Non-pigmented ciliary epithelial cell (primary cell): ENCODE results near the gene DXO.
"Not testable (repeated sequence)": the region's sequence is repeated elsewhere in the genome, so short reads cannot be mapped to it uniquely, and the experiment has no call there.

Experiments used
- DNase-seq: peaks from one replicate; pipeline ENCODE4 v3.0.0-alpha.2; 2010; ENCODE audit warnings: low read depth

DXO gene

GRCh38 chr6:31956796-31957195, 15.1 kb downstream of the DXO start:
- DNase-seq = no peak

GRCh38 chr6:31954511-31954910, 17.4 kb downstream of the DXO start:
- no peak for DNase-seq

DNA sequence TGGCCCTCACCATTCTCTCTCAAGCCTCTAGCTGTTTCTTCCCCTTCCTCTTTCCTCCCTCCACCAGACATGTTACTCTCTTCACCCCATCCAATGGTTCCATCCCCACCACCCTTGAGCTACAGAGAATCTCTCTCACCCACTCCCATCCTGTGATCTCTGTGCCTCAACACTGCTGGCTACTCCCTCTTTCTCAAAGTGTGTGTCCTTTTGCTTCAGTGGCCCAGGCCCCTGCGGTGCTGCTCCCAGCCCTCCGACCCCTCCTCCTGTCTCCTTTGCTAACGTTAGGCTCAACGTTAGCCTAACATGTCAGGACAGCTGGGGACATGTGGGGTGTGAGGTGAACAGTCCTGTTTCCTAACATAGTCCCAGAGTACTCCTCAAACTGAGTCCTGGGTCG, 19.0 kb downstream of the DXO start:
- no peak for DNase-seq

GRCh38 chr6:31952140-31952805, 19.7 kb downstream of the DXO start:
- DNase-seq = no peak

- no peak for DNase-seq
These were observed 21.9 kb downstream of the DXO start for GRCh38 chr6:31949926-31950548.

DNA sequence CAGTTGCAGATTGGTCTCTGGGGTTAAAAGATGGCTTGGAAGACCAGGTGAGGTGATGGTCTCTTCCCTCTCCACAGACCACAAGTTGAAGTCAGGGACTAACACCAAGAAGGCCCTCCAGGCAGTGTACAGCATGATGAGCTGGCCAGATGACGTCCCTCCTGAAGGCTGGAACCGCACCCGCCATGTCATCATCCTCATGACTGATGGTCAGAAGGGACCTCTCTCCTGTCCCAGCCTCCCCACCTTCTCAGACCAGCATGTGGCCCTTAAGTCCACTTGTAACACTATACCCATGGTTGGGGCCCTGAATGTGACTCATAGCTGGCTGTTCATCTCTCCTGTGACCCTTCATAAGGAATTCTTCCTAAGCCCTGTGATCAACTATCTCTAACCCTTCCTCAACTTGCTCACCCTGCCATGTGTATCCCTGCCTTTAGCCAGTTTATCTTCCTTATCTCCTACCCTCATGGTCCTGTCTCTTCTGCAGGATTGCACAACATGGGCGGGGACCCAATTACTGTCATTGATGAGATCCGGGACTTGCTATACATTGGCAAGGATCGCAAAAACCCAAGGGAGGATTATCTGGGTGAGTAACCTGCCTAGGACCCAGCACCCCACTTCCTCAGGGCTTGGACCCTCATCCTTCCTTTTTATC, 23.1 kb downstream of the DXO start:
- no peak for DNase-seq

DNA sequence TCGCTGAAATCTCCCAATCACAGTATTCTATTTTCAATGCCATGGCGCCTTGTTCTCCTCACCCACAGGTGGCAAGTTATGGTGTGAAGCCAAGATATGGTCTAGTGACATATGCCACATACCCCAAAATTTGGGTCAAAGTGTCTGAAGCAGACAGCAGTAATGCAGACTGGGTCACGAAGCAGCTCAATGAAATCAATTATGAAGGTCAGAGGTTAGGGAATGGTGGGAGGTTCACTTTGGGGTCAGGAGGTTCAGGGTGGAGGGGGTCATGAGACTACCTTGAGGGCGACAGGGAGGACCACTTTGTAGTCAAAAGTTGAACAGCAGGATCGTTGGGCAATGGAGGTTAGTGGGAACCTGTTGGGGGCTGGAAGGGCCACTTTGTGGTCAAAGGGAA, 23.6 kb downstream of the DXO start:
- no peak for DNase-seq

DNA sequence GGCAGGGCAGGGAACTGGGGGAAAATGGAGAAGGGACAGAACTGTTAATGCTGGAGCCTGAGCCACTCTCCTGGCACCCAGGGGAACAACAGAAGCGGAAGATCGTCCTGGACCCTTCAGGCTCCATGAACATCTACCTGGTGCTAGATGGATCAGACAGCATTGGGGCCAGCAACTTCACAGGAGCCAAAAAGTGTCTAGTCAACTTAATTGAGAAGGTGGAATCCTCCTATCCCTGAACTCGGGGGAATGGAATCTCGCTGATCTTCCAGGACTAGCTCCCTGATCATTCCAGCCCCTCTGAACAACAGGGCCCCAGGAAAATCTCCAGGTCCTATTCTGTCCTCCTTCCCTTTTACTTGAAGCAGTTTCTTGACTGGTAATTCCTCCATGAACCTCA, 24.1 kb downstream of the DXO start:
- DNase-seq = no peak

GRCh38 chr6:31947070-31947675, 24.8 kb downstream of the DXO start:
- DNase-seq = no peak

GRCh38 chr6:31946370-31946885, 25.5 kb downstream of the DXO start:
- DNase-seq = no peak

GRCh38 chr6:31945507-31946369, 26.2 kb downstream of the DXO start, which contains the start of gene CFB:
Gene CFB, plus strand, starts transcription at chr6:31946095. Its CDS starts 127 bp downstream, at chr6:31946222.
- peak; percentile 44 for DNase-seq

DNA sequence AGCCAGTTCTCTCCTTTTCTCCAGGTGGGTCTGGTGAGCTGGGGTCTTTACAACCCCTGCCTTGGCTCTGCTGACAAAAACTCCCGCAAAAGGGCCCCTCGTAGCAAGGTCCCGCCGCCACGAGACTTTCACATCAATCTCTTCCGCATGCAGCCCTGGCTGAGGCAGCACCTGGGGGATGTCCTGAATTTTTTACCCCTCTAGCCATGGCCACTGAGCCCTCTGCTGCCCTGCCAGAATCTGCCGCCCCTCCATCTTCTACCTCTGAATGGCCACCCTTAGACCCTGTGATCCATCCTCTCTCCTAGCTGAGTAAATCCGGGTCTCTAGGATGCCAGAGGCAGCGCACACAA, 26.8 kb downstream of the DXO start:
- DNase-seq = no peak

- DNase-seq = no peak
These were observed 28.2 kb downstream of the DXO start for GRCh38 chr6:31943742-31944141.

- no peak for DNase-seq
These were observed 31.7 kb downstream of the DXO start for GRCh38 chr6:31940256-31940664.

- no peak for DNase-seq
These were observed 36.1 kb downstream of the DXO start for GRCh38 chr6:31935823-31936222.

DNA sequence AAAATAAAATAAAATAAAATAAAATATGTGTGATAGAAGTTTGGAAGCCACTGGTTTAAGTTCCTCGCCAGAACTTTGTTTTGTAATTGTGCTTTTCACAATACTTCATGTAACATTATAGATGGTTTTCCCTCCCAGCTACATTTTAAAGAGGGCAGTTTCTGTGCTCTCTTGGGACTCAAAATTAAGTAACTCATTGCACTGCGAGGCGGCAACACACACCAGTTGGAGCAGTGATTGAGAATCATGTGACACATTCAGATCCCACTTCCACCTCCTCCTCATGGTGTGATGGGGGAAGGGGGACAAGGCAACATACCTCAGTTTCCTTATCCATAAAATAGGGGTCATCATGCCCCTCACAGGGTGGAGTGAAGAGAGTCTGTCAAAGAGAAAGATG, 36.9 kb downstream of the DXO start:
- DNase-seq = no peak

DNA sequence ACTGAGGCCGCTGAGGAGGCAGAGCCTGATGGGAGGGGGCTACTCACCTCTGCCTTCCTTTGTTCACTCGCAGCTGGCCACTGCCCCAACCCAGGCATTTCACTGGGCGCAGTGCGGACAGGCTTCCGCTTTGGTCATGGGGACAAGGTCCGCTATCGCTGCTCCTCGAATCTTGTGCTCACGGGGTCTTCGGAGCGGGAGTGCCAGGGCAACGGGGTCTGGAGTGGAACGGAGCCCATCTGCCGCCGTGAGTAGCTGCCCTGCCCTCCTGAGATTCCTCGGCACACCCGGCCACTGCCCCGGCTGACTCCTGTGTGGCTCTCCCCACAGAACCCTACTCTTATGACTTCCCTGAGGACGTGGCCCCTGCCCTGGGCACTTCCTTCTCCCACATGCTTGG, 38.4 kb downstream of the DXO start:
- no peak for DNase-seq

- DNase-seq = not testable (repeated sequence)
These were observed 39.8 kb downstream of the DXO start for GRCh38 chr6:31932137-31932536.

- DNase-seq = no peak
These were observed 41.0 kb downstream of the DXO start for GRCh38 chr6:31930962-31931361.

- no peak for DNase-seq
These were observed 43.3 kb downstream of the DXO start for GRCh38 chr6:31928672-31928939.

GRCh38 chr6:31927863-31928671, 43.9 kb downstream of the DXO start:
- DNase-seq = no peak
